SU-DHL-6 (cell line): ENCODE measurements around the gene PHACTR2.

Experiments
- H2AFZ ChIP-seq: fragments of 200-600 bp; sonication (generic); 2 replicates; pipeline ENCODE4 v1.6.1; 2014; ENCODE audit warnings: low read depth, mild to moderate bottlenecking, moderate library complexity, mixed read lengths, antibody characterized with exemption, low read length; ENCODE audit not compliant: severe bottlenecking
- H3F3A ChIP-seq: fragments of 200-600 bp; shearing (Covaris generic); 2 replicates; pipeline ENCODE4 v1.6.0; 2016; ENCODE audit warnings: antibody characterized with exemption, mild to moderate bottlenecking; ENCODE audit not compliant: insufficient read depth
- H3K27ac ChIP-seq: fragments of 200-600 bp; sonication (generic); 2 replicates; pipeline ENCODE4 v1.5.1; 2016; ENCODE audit warnings: low read depth, mild to moderate bottlenecking, low read length, moderate library complexity, mixed read lengths
- H3K27me3 ChIP-seq: fragments of 200-600 bp; sonication (generic), shearing (Covaris generic); 2 replicates; pipeline ENCODE4 v1.6.0; 2014; ENCODE audit warnings: mild to moderate bottlenecking, low read length
- H3K36me3 ChIP-seq: fragments of 200-600 bp; sonication (generic); 2 replicates; pipeline ENCODE4 v1.6.1; 2014; ENCODE audit warnings: mild to moderate bottlenecking, low read length, mixed read lengths
- H3K4me2 ChIP-seq: fragments of 300-600, 200-600 bp; shearing (Covaris generic), sonication (generic); 2 replicates; pipeline ENCODE4 v1.6.0; 2014; ENCODE audit warnings: low read length, low read depth, mild to moderate bottlenecking; ENCODE audit not compliant: poor library complexity, severe bottlenecking
- H3K4me3 ChIP-seq: fragments of 200-600 bp; sonication (generic); 2 replicates; pipeline ENCODE4 v1.5.1; 2014; ENCODE audit warnings: antibody characterized with exemption, low read length, mild to moderate bottlenecking, mixed read lengths; ENCODE audit not compliant: insufficient read depth, poor library complexity, severe bottlenecking
- H3K79me2 ChIP-seq: fragments of 200-600 bp; sonication (generic); 2 replicates; pipeline ENCODE4 v1.6.1; 2014; ENCODE audit warnings: mild to moderate bottlenecking, low read length, moderate library complexity; ENCODE audit not compliant: insufficient read depth
- H3K9ac ChIP-seq: fragments of 200-600 bp; sonication (generic); 2 replicates; pipeline ENCODE4 v1.7.0; 2014; ENCODE audit warnings: mild to moderate bottlenecking, low read length
- H3K9me2 ChIP-seq: fragments of 200-600 bp; sonication (generic); replicated peaks from 2 replicates; pipeline ENCODE4 v1.6.1; 2014; ENCODE audit warnings: low read length; ENCODE audit not compliant: insufficient read depth
- H3K9me3 ChIP-seq: fragments of 200-600 bp; sonication (generic); 2 replicates; pipeline ENCODE4 v1.6.1; 2014; ENCODE audit warnings: low read length, mixed read lengths; ENCODE audit not compliant: insufficient read depth
- H4K20me1 ChIP-seq: fragments of 200-600 bp; sonication (generic); 2 replicates; pipeline ENCODE4 v1.6.1; 2014; ENCODE audit warnings: low read depth, mild to moderate bottlenecking, antibody characterized with exemption, low read length, moderate library complexity, mixed read lengths
- CTCF ChIP-seq: fragments of 200-600 bp; sonication (generic); IDR thresholded peaks from one replicate; pipeline ENCODE4 v1.5.1; 2017; ENCODE audit warnings: antibody characterized with exemption, mild to moderate bottlenecking, low read length, moderate library complexity; ENCODE audit not compliant: insufficient read depth, poor library complexity, severe bottlenecking
- EZH2phosphoT487 ChIP-seq: fragments of 200-600 bp; sonication (generic), shearing (Covaris generic); conservative IDR thresholded peaks from 2 replicates; pipeline ENCODE4 v1.6.1; 2018; ENCODE audit warnings: mild to moderate bottlenecking, antibody characterized with exemption, low read length, moderate library complexity, mixed read lengths

PHACTR2 gene

GRCh38 chr6:143811501-143812157, 133.9 kb downstream of the PHACTR2 start:
- Histone ChIP-seq H3K36me3 (no peaks in the 10 kb centered on the region), H3K27ac (no peak overlapping the region), H3K79me2 (no peaks in the 10 kb centered on the region), H3K4me2 (no peak overlapping the region), H4K20me1 (no peaks in the 10 kb centered on the region), H3K9me3 (no peaks in the 10 kb centered on the region), H3K9ac (no peak overlapping the region), H3F3A (no peaks in the 10 kb centered on the region), H2AFZ (no peak overlapping the region), H3K4me3 (no peak overlapping the region), H3K27me3 (no peaks in the 10 kb centered on the region; the same call in 1 of the 2 replicates), H3K9me2 (no peaks in the 10 kb centered on the region)
- TF ChIP-seq EZH2phosphoT487 (no peak), CTCF (no peak)

GRCh38 chr6:143817621-143818020, 139.9 kb downstream of the PHACTR2 start:
- Histone ChIP-seq H2AFZ (no peak overlapping the region), H3F3A (no peaks in the 10 kb centered on the region), H3K79me2 (no peaks in the 10 kb centered on the region), H3K27me3 (no peaks in the 10 kb centered on the region; the same call in 1 of the 2 replicates), H3K9me3 (no peaks in the 10 kb centered on the region), H3K27ac (no peak overlapping the region), H3K9ac (no peak overlapping the region), H3K4me2 (no peak overlapping the region), H3K36me3 (no peaks in the 10 kb centered on the region), H4K20me1 (no peaks in the 10 kb centered on the region), H3K4me3 (no peak overlapping the region), H3K9me2 (no peaks in the 10 kb centered on the region)
- TF ChIP-seq CTCF, result no peak
- no peak for TF ChIP-seq EZH2phosphoT487

DNA sequence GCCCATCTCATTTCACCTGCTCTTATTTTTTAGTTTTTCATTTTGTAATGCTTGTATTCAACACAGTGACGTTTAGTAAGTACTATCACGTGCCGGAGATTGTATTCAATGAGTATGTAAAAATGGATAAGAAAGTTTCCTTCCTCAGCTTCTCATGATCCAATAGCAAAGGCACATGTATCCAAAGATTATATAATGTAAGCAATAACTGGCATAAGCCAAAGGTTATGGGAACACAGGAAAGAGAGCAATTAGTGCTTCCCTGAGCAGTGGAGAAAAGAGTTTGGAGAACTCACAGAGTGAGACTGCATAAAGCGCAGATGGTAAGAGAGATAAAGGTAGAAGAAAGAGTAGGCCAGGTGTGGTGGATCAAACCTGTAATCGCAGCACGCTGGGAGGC, 143.6 kb downstream of the PHACTR2 start:
- Histone ChIP-seq H3K79me2 (no peaks in the 10 kb centered on the region), H3K4me2 (no peak overlapping the region), H3K27me3 (no peaks in the 10 kb centered on the region), H3K9me3 (no peaks in the 10 kb centered on the region), H3F3A (no peaks in the 10 kb centered on the region), H3K9ac (no peak overlapping the region), H4K20me1 (no peaks in the 10 kb centered on the region), H3K9me2 (no peaks in the 10 kb centered on the region), H3K36me3 (no peaks in the 10 kb centered on the region), H3K4me3 (no peak overlapping the region), H3K27ac (no peak overlapping the region), H2AFZ (no peak overlapping the region)
- TF ChIP-seq EZH2phosphoT487 (no peak), CTCF (no peak)
